Measurements from ENCODE around the gene IARS1.

Gene IARS1

GRCh38 chr9:92293452-92294296 is at the start of gene IARS1:
Gene IARS1, minus strand, starts transcription at chr9:92293697. Its CDS starts 4,278 bp downstream, at chr9:92289419.
- peak; percentile 100 for DNase-seq (ENCODE audit: low spot score)

- no peak for DNase-seq (ENCODE audit: low spot score)
These were observed 49.5 kb upstream of the IARS1 start for GRCh38 chr9:92342825-92343488.

- no peak for DNase-seq (ENCODE audit: low spot score)
These were observed 48.1 kb upstream of the IARS1 start for GRCh38 chr9:92341578-92341977.

DNA sequence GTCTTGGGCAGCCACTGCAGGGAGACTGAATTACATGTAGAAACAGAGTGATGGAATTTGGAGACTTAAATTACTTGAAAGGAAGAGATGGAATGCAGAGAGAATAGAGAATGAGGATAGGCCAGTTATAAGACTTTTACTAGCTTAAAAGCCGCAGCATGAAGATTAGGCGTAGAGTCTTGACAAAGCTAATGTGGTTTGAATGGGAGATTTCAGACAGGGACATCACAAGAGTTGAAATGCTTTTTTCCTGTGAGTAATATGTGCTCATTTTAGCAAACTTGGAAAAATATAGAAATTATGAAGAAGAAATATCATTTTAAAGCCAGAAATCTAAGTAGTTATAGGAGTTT is 39.8 kb upstream of the IARS1 start:
- DNase-seq (ENCODE audit: low spot score) = no peak

- DNase-seq (ENCODE audit: low spot score) = no peak
These were observed 39.2 kb upstream of the IARS1 start for GRCh38 chr9:92332577-92333281.

DNA sequence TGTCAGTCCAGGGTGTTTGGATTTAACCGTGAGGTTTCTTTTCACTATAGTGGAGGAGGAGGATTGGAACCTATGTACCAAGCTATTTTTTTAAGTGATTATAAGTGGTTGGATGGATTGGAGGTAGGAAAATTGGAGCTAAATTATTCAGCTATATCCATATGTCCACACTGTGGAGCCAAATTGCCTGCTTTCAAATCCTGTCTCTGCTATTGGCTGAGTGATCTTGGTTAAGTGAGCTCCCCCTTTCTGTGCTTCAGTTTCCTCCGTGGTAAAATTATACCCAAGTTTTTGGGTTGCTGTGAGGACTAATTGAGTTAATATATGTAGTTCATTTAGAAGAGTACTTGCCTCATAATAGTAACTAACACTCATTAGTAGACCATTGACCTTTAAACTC is 34.7 kb upstream of the IARS1 start:
- no peak for DNase-seq (ENCODE audit: low spot score)

GRCh38 chr9:92327283-92327850 is 33.9 kb upstream of the IARS1 start:
- no peak for DNase-seq (ENCODE audit: low spot score)

DNA sequence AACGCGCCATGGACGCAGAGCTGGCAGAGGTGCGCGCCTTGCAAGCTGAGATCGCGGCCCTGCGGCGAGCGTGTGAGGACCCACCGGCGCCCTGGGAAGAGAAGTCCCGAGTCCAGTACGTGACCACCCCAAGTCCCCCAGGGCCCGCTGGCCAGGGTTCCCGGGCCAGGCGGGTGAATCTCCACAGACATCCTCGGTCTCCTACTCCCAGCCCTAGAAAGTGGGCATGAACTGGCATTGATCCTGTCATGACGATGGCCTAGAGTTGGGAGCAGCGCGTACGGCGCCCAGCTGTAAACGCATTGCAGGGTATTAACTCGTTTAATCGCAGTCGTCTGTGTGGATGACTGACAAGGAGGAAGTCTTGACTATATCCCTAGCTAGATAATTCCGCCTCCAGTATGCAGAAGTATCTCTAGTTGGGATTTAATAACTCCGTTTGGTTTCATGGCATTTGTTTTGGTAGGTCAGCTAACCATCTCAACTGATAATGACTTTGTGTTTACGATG is 32.5 kb upstream of the IARS1 start:
- no peak for DNase-seq (ENCODE audit: low spot score)

DNA sequence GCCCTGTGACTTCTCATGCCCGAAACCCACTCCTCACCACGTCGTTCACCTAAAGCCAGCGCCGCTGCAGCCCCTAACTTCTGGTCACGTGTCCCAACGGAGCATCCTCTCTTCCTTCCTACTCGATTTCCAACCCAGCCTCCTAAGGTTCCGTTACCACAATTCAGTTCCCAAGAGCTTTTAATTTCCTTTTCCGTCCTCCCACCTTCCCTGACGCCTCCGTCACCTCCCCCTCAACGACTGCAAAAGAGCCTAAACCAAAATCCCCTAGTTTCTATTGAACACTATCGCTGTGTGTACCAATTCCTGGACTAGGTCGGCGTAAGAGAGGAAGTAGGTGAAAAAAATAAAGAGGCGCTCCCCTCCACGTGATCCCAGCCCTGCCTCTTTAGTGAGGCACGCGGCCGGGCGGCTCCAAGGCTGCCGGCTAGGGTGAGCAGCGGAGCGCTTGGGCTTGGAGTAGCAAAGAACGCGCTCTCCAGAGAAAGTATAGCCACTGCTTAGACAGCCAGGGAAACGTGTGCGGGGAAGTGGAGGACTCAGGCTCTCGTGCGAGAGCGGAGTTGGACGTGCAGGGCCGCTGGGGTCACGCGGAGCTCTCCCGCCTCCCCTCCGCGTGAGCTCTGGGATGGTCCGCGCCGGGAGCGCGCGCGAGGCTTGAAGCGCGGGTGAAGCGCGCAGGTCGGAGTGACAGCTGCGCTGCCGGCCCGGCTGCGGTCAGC is 31.9 kb upstream of the IARS1 start, which contains the start of the genes CENPP and NOL8:
Gene CENPP, plus strand, starts transcription at position 685 of the 722 bp plus-strand sequence.
Gene NOL8, minus strand, starts transcription at position 82 of the 722 bp plus-strand sequence. CDS start 1,189 bp downstream, outside the sequence.
- DNase-seq (ENCODE audit: low spot score) = peak; percentile 82

- no peak for DNase-seq (ENCODE audit: low spot score)
These were observed 31.4 kb upstream of the IARS1 start for GRCh38 chr9:92324889-92325268.

GRCh38 chr9:92324431-92324830 is 30.9 kb upstream of the IARS1 start:
- DNase-seq (ENCODE audit: low spot score) = no peak

- no peak for DNase-seq (ENCODE audit: low spot score)
These were observed 22.0 kb upstream of the IARS1 start for GRCh38 chr9:92315456-92315855.

DNA sequence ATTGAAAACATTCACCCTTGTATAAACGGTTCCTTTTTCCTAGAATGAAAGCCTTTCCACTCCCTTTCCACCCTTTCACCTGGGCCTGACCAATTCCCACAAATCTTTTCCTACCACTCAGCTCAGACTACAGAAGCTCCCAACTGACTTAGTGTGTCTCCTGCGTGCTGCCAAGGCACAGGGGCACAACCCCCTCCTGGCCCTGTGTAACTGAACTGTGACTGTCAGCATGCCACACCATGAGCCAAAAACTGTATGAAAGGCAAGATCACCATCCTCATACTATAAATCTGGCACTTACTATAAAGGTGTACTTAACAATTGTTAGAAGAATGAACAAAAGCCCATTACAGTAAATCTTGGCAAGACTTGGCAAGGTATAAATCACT is 20.1 kb upstream of the IARS1 start:
- no peak for DNase-seq (ENCODE audit: low spot score)

GRCh38 chr9:92312887-92313623 is 19.6 kb upstream of the IARS1 start:
- no peak for DNase-seq (ENCODE audit: low spot score)

GRCh38 chr9:92310562-92310961 is 17.1 kb upstream of the IARS1 start:
- DNase-seq (ENCODE audit: low spot score) = no peak

DNA sequence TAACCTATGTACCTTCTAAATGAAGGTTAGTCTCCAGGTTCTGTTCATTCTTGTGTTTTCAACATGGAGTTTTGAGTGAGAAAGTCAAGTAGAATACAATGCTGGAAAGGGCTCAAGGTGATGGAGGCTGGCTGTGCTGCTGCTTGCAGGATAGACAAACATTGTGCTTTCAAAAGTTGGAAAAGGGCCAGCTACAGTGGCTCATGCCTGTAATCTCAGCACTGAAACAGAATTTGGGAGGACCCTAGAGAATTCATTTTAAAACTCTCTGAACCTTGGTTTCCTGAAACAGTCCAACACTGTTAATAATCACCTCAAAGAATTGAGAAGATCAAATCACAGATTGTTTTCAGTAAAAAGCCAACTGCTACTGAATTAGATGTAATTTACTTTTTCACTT is 15.4 kb upstream of the IARS1 start:
- no peak for DNase-seq (ENCODE audit: low spot score)

GRCh38 chr9:92300936-92301335 is 7.4 kb upstream of the IARS1 start:
- DNase-seq (ENCODE audit: low spot score) = no peak

DNA sequence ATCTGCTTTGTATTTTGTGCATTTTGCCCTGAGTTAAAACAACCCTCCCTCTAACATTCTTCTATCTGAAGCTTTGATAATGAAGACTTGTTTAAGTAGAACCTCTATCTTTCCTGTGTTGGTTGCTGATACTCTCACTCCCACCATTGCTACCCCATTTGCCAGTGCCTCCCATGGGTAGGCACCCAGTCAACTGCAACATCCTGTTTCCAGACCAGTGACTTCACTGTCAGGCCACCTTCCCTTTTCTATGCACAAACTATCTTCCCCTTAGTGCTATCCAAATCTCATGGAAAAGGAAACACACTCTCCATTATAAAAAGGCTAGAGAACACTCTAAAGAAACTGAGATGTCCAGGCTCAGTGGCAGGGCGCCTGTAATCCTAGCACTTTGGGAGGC is 5.6 kb upstream of the IARS1 start:
- DNase-seq (ENCODE audit: low spot score) = no peak

GRCh38 chr9:92298036-92298435 is 4.5 kb upstream of the IARS1 start:
- DNase-seq (ENCODE audit: low spot score) = no peak

DNA sequence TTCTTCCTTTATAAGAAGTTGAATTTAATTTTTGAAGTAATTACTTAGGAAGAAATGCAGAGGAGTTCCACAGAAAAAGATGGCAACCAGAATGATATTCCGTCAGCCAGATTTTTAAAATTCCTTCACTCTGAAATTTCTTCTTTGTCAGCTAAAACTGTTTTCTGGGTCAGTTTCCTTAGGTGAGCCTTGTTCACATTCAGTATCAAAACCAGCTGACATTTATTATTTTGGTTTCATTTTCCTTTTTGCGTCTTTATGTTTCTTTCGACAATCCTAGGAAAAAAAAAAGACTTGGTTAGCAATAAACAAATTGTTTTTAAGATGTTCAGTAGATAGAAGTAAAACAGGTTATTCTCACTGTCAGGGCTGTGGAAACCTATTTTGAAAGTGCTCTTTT is 4.1 kb upstream of the IARS1 start:
- no peak for DNase-seq (ENCODE audit: low spot score)

DNA sequence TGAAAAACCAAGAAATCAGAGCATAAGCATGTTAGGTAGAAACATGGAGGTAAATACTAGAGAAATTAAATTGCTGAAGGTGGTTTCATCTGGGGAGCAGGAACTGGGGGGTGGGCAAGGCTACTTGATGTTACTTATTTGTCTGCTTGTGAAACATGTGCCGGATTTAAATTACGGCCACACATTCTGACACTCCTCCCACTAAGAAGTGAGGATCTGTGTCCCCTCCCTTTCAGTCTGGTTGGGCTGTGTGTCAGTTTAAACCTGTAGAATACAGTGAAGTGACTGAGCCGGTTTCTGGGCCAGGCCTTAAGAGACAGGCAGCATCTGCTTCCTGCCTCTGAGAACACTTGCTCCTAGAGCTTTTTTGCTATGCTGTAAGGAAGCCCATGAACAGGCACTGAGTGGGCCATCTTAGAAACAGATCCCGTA is 2.3 kb upstream of the IARS1 start:
- DNase-seq (ENCODE audit: low spot score) = no peak
